ENCODE results near the gene TM9SF2.
A peak's percentile ranks its signal among the peaks of the same experiment; 100 is the strongest.

The TM9SF2 gene

DNA sequence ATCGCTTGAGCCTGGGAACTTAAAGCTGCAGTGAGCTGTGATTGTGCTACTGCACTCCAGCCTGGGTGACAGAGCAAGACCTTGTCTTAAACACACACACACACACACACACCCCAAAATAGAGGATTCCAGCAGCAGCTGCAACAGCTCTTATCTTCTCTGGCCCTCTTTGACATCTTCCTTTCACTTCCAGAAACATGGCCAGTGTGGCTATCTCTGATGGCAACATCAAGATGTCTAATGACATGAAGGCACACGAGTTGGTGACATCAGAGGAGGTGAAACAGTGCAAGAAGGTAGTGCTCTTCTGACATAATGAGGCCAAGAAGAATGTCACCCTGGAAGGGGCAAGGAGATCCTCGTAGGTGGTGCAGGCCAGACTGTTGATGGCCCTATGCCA, 81.2 kb downstream of the TM9SF2 start:
- DNase-seq, result no peak

- DNase-seq, result no peak
These were observed 84.3 kb downstream of the TM9SF2 start for GRCh38 chr13:99585609-99586008.

GRCh38 chr13:99587021-99587420, 85.7 kb downstream of the TM9SF2 start:
- DNase-seq, result no peak

DNA sequence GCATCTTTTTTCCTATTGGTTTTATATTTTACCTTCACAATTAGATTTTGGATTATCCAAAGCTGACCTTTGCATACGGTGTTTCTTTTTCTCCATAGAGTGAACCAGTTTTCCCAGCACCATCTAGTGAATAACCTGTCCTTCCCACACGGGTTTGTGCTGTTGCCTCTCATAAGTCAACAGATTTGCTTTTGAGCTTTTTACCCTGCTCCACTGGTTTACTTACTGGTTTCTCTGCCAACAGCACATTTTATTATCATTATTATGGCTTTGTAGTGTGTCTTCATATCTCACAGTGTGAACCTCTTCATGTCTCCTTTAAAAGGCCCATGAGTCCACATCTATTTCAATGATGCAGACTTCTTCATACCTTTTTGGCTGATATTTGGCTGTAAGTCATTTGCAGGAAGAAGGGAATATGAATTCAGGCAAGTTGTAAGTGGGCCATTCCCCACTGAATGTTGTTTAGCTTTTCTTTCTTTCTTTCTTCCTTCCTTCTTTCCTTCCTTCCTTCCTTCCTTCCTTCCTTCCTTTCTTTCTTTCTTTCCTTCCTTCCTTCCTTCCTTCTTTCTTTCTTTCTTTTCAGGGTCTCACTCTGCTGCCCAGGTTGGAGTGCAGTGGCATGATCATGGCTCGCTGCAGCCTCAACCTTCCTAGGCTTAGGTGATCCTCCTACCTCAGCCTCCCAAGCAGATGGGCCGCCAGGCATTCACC, 86.8 kb downstream of the TM9SF2 start:
- DNase-seq, result no peak

GRCh38 chr13:99589575-99589974, 88.3 kb downstream of the TM9SF2 start:
- DNase-seq, result no peak

DNA sequence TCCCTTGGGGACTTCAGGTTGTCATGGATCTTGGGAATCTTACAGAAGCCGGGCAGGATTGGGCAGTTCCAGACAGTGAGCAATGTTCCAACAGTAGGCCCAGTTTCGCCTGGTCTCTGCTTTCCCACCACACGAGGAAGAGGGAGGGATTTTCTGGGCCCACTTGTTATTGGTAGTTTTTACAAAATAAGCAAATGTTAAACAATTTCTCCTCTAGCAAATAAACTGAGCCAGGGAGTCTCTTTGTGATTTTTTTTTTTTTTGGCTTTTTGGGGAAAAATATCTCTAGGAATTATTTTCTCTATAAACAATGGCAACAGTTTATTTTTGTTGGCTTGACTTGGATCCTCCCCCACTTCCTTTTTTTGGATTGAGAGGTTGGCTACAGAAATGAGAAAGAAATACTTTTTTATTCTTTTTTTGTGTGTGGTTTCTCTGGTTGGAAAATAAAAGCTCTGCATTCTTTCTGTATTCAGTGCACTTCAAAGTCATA, 89.3 kb downstream of the TM9SF2 start:
- no peak for DNase-seq

DNA sequence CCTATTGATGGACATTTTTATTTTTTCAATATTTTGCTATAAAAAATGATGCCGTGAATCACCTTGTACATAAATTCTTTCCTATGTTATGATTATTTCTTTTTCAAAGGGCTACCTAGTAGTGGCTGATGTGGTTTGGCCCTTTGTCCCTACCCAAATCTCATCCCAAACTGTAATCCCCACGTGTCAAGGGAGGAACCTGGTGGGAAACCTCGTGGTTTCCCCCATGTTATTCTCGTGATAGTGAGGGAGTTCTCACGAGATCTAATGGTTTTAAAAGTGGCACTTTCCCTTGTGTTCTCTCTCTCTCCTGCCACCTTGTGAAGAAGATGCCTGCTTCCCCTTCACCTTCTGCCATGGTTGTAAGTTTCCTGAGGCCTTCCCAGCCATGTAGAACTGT, 94.9 kb downstream of the TM9SF2 start:
- DNase-seq, result no peak

GRCh38 chr13:99600318-99600717, 99.0 kb downstream of the TM9SF2 start:
- DNase-seq, result peak in 1 of 3 experiments; percentile 39

DNA sequence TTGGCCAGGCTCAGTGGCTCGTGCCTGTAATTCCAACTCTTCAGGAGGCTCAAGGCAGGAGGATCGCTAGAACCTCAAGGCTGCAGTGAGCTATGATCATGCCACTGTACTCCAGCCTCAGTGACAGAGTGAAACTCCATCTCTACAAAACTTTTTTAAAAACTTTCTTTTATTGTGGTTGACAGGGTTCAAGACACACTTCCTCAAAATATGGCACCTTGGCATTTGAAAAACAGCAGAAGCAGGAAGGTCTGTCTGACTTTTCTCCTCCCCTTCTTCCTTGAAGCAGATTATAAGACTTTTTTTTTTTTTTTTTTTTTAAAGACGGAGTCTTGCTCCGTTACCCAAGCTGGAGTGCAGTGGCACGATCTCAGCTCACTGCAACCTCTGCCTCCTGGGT, 100.3 kb downstream of the TM9SF2 start:
- no peak for DNase-seq

- DNase-seq, result no peak
These were observed 103.4 kb downstream of the TM9SF2 start for GRCh38 chr13:99604636-99605035.

DNA sequence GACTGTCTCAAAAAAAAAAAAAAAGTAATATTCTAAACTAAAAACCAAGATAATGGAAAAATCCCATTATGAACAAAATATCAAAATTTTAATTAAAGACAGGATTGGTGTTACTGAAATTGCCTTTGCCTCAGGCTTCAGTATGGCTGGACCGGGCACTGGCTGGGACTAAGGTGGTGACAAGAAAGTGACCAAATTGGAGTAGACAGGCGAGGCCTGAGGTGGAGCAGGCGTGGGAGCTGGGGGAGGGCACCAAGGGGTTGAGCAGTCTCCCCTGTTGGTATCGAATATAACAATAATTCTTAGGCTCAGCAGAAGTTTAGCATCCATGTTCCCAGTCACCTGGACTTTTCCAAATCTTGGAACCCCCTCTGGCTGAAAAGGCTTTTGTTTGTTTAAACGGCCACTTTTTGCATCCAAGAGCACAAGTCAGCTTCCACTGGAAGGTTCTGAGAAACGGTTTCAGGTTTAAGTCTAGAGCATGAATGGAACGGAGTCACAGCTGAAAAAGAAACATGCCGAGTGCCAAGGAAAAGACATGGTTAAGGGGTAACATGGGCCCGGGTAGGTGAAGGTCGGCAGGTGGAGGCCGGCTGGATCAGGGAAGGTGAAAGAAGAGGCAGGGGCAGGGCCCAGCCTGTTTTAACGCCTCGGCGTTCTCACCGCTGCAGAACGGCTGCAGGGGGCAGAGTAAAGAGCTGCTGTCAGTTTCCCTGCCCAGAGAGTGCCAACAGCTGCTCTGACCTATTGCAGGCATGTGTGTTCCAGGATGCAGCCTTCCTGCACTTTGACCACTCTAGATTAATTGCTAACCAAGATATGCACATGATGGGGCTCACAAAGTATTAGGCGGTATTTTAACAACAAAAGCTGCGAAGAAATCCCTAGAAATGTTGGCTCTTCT, 104.4 kb downstream of the TM9SF2 start:
- peak; percentile 35 to 94 (median 86) for DNase-seq

DNA sequence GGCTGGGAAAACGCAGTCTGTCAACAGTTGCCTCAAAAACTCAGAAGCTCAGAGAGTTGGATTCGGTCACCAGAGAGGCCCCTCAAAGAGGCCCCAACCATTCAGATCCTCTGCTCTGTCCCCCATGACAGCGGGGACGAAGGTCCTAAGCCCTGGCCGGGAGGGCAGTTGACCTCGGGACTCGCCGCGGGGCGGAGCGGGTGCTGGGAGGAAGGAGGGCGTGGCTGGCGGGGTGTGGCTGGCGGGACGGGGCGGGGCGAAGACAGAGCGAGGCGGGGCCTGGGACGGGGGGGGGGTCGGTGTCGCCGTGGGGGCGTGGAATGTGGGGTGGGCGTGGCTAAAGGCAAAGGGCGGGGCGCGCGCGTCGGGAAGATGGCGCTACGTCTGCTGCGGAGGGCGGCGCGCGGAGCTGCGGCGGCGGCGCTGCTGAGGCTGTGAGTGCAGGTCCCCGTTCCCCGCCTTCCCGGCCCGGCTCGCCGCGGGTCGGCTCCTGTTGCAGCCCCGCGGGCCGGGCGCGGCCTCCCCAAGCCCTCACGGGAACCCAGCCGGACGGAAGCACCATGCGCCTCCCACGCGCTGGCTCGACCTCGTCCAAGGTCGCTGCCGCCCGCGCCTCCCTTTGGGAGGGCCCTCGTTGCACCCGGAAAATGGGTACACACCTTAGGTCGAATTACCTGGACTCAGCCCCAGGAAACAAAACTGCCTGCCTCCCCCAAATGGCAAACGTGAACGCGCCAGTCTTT, 105.2 kb downstream of the TM9SF2 start, which contains the start of gene CLYBL:
CLYBL (plus strand) TSS at position 367 of the 743 bp plus-strand sequence.
- DNase-seq, result peak; percentile 89 to 96 (median 93)

GRCh38 chr13:99608345-99608744, 107.1 kb downstream of the TM9SF2 start:
- DNase-seq, result no peak

GRCh38 chr13:99610702-99611289, 109.5 kb downstream of the TM9SF2 start:
- DNase-seq, result peak in 2 of 3 experiments; percentile 21 to 66

All from NCI-H1417 (cell line).